ENCODE measurements around the gene LNX1.

Gene LNX1

GRCh38 chr4:53536328-53536727, 55.0 kb downstream of the LNX1 start:
- no peak for DNase-seq

GRCh38 chr4:53535567-53535966, 55.7 kb downstream of the LNX1 start:
- DNase-seq, result no peak

GRCh38 chr4:53534684-53535083, 56.6 kb downstream of the LNX1 start:
- DNase-seq, result no peak

GRCh38 chr4:53532521-53532920, 58.8 kb downstream of the LNX1 start:
- no peak for DNase-seq

- DNase-seq, result no peak
These were observed 59.6 kb downstream of the LNX1 start for GRCh38 chr4:53531585-53532224.

- no peak for DNase-seq
These were observed 62.3 kb downstream of the LNX1 start for GRCh38 chr4:53529025-53529424.

GRCh38 chr4:53527930-53528329, 63.4 kb downstream of the LNX1 start:
- DNase-seq, result no peak

GRCh38 chr4:53527326-53527725, 64.0 kb downstream of the LNX1 start:
- DNase-seq, result no peak

- no peak for DNase-seq
These were observed 69.0 kb downstream of the LNX1 start for GRCh38 chr4:53522334-53522733.

GRCh38 chr4:53520116-53520515, 71.2 kb downstream of the LNX1 start:
- DNase-seq, result no peak

- no peak for DNase-seq
These were observed 72.5 kb downstream of the LNX1 start for GRCh38 chr4:53518807-53519206.

GRCh38 chr4:53515076-53515475, 76.2 kb downstream of the LNX1 start:
- no peak for DNase-seq

GRCh38 chr4:53514509-53514908, 76.8 kb downstream of the LNX1 start:
- DNase-seq, result no peak

- DNase-seq, result no peak
These were observed 78.7 kb downstream of the LNX1 start for GRCh38 chr4:53512608-53513007.

GRCh38 chr4:53511014-53511413, 80.3 kb downstream of the LNX1 start:
- no peak for DNase-seq

- no peak for DNase-seq
These were observed 81.0 kb downstream of the LNX1 start for GRCh38 chr4:53510321-53510720.

- DNase-seq, result no peak
These were observed 82.8 kb downstream of the LNX1 start for GRCh38 chr4:53508446-53508845.

- no peak for DNase-seq
These were observed 83.5 kb downstream of the LNX1 start for GRCh38 chr4:53507671-53508286.

- no peak for DNase-seq
These were observed 84.2 kb downstream of the LNX1 start for GRCh38 chr4:53507058-53507457.

- DNase-seq, result no peak
These were observed 85.3 kb downstream of the LNX1 start for GRCh38 chr4:53505947-53506346.

GRCh38 chr4:53502094-53502493, 89.2 kb downstream of the LNX1 start:
- DNase-seq, result no peak

GRCh38 chr4:53501561-53501960, 89.7 kb downstream of the LNX1 start:
- DNase-seq, result no peak

- DNase-seq, result no peak
These were observed 90.7 kb downstream of the LNX1 start for GRCh38 chr4:53500546-53500945.

- DNase-seq, result no peak
These were observed 91.5 kb downstream of the LNX1 start for GRCh38 chr4:53499791-53500190.
